Measurements from ENCODE around the gene SLC1A4. TPM values are rescaled to one million over a fixed set of nuclear protein-coding genes. Genes with fewer than 3 reads are reported as not detected.

Gene SLC1A4
- total and polyA plus RNA-seq, 10 of the 15 experiments (the other 5 are each of a cell fraction or from before 2014, with no cell fraction given) = 10.8 to 43.2 (median 27.7) TPM

GRCh38 chr2:65069439-65069824 is 80.2 kb downstream of the SLC1A4 start (continued):
- TF ChIP-seq CBX5 (IDR thresholded peaks at IDR 0.05; ENCODE audit: low read depth) = no peak
- TF ChIP-seq STAT3 (IDR thresholded peaks at IDR 0.05; ENCODE audit: low read depth, low read length) = no peak
- TF ChIP-seq CREM (IDR thresholded peaks at IDR 0.05; ENCODE audit: low read depth) = no peak
- no peak for TF ChIP-seq HSF1 (IDR thresholded peaks at IDR 0.05; ENCODE audit: low read depth, low read length)
- no peak for TF ChIP-seq NR2C2 (IDR thresholded peaks at IDR 0.05; ENCODE audit: borderline replicate concordance, control insufficient read depth, insufficient read length, low read depth)
- no peak for TF ChIP-seq MXI1 (IDR thresholded peaks at IDR 0.05; ENCODE audit: low read depth, low read length)
- TF ChIP-seq ZBTB11 (CRISPR knock-in tag; IDR thresholded peaks at IDR 0.05) = no peak
- no peak for TF ChIP-seq JUND (IDR thresholded peaks at IDR 0.05; ENCODE audit: low read depth, low read length)

All from GM12878 (cell line).